HEK293T (cell line): Measurements from ENCODE around the gene DZIP1L.

Source experiments
- BHLHE40 ChIP-seq: fragments of 450-650 bp; IDR thresholded peaks from 2 replicates; pipeline ENCODE4 v1.6.1; 2016; ENCODE audit warnings: mild to moderate bottlenecking, moderate library complexity, borderline replicate concordance
- FOXK2 ChIP-seq: fragments of 450-650 bp; IDR thresholded peaks from 2 replicates; pipeline ENCODE4 v1.6.1; 2016; ENCODE audit warnings: mild to moderate bottlenecking
- FOXM1 ChIP-seq: fragments of 450-650 bp; IDR thresholded peaks from 2 replicates; pipeline ENCODE4 v1.6.1; 2017; ENCODE audit warnings: mild to moderate bottlenecking, borderline replicate concordance
- HDGF ChIP-seq: fragments of 450-650 bp; IDR thresholded peaks from 2 replicates; pipeline ENCODE4 v1.6.1; 2017; ENCODE audit warnings: antibody characterized with exemption, borderline replicate concordance
- L3MBTL2 ChIP-seq: fragments of 450-650 bp; conservative IDR thresholded peaks from 2 replicates; pipeline ENCODE4 v1.6.1; 2016; ENCODE audit warnings: mild to moderate bottlenecking
- NFRKB ChIP-seq: fragments of 450-650 bp; IDR thresholded peaks from 2 replicates; pipeline ENCODE4 v1.6.1; 2016; ENCODE audit warnings: mild to moderate bottlenecking, moderate library complexity
- SP1 ChIP-seq: fragments of 450-650 bp; IDR thresholded peaks from 2 replicates; pipeline ENCODE4 v1.6.1; 2017
- SUZ12 ChIP-seq: fragments of 450-650 bp; IDR thresholded peaks from 2 replicates; pipeline ENCODE4 v1.6.1; 2016; ENCODE audit warnings: mild to moderate bottlenecking
- TARDBP ChIP-seq: fragments of 450-650 bp; IDR thresholded peaks from 2 replicates; pipeline ENCODE4 v1.6.1; 2016
- ZNF384 ChIP-seq: fragments of 450-650 bp; IDR thresholded peaks from 2 replicates; pipeline ENCODE4 v1.6.1; 2016

- no peak for TF ChIP-seq BHLHE40
- TF ChIP-seq SP1: no peak
- no peak for TF ChIP-seq TARDBP
- no peak for TF ChIP-seq FOXM1
- no peak for TF ChIP-seq L3MBTL2
- TF ChIP-seq FOXK2: no peak
- TF ChIP-seq SUZ12: no peak
- TF ChIP-seq HDGF: no peak
- no peak for TF ChIP-seq NFRKB
- no peak for TF ChIP-seq ZNF384
Measured at GRCh38 chr3:138054057-138054456, 61.4 kb downstream of the DZIP1L start.
